ENCODE results near the gene PDE7B. TPM values are rescaled to one million over a fixed set of nuclear protein-coding genes. Genes with fewer than 3 reads are reported as not detected.

PDE7B gene
- total RNA-seq (1 to 10 TPM; 1.3 to 1.5 TPM), polyA plus RNA-seq (ENCODE audit: insufficient read length in 6 of 6) (1 to 10 TPM; 2.8 to 4.7 (median 4.0) TPM)
- long read RNA-seq, donor 1: 0 reads
- long read RNA-seq, donor 2, full-length matches to known transcripts: 1 of 1 reads
- long read RNA-seq, donor 2, partial matches to known transcripts: 0 of 1 reads
- long read RNA-seq, donor 2, other reads (novel, unspliced or antisense): 0 of 1 reads
- long read RNA-seq, donor 3: 0 reads
- long read RNA-seq, donor 4: 0 reads
- long read RNA-seq, donor 5: 0 reads
- long read RNA-seq, donor 6: 0 reads
- long read RNA-seq, donor 7: 0 reads
- long read RNA-seq, donor 8, full-length matches to known transcripts: 1 of 1 reads
- long read RNA-seq, donor 8, partial matches to known transcripts: 0 of 1 reads
- long read RNA-seq, donor 8, other reads (novel, unspliced or antisense): 0 of 1 reads
- long read RNA-seq, donor 9: 0 reads
- long read RNA-seq, donor 10, partial matches to known transcripts: 1 of 1 reads
- long read RNA-seq, donor 10, other reads (novel, unspliced or antisense): 0 of 1 reads
- long read RNA-seq, donor 11, full-length matches to known transcripts: 5 of 11 reads
- long read RNA-seq, donor 11, partial matches to known transcripts: 6 of 11 reads
- long read RNA-seq, donor 11, other reads (novel, unspliced or antisense): 0 of 11 reads
- long read RNA-seq, donor 12: 0 reads

DNA sequence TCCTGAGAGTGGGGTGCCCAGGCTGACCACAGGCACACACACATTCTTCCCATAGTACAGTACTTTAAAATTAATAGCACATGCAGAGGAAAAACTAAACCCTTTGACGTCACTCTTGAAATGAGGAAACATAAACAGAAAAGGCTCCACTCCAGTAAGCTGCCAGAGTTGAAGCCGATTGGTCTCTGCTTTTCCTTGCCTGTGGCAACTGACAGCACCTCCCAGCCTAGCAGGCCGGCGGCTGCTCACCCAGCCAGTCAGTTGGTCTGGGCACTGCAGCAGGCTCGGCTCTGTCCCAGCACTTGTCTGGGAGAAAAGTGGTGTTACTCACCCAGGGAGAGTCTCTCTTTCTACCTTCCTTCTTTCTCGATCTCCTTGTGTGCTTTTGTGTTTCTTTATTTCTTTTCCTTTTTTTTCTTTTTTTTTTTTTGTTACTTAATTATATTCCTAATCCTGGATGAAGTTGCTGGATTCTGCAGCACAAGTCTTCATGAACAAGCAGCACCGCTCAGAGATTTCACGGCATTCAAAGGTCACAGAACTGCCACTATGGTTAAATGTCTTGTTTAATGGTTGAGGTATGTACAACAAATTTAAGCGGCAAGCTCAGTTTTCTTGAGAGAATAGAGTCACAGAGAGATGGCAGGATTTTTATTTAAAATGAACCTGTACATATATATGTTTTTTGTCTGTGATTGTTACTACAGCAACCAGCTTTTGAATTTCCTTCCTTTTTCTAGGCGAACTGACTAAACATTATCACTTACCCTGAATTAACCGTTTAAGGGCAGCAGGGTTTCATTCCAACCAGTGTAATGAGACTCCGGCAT, at the start of gene PDE7B:
Gene PDE7B, plus strand, starts transcription at position 260 of the 830 bp plus-strand sequence.
- Histone ChIP-seq H3K9me3 (no peaks in the 10 kb centered on the region), H3K36me3 (no peaks in the 10 kb centered on the region), H3K4me3 (peak within 1 kb of the TSS in 1 of 2 donors; percentile 8), H3K27me3 (no peaks in the 10 kb centered on the region), H3K4me1 (peaks cover 4 to 17% of the 10 kb centered on the region in 2 donors), H3K27ac (peak within 1 kb of the TSS; percentile 49 to 55)
- peak; percentile 99 for ATAC-seq
- peak; percentile 45 to 92 (median 84) for DNase-seq
- intact Hi-C loops (cut with DNase I): no loop called here
- TF ChIP-seq, protein P1, sequence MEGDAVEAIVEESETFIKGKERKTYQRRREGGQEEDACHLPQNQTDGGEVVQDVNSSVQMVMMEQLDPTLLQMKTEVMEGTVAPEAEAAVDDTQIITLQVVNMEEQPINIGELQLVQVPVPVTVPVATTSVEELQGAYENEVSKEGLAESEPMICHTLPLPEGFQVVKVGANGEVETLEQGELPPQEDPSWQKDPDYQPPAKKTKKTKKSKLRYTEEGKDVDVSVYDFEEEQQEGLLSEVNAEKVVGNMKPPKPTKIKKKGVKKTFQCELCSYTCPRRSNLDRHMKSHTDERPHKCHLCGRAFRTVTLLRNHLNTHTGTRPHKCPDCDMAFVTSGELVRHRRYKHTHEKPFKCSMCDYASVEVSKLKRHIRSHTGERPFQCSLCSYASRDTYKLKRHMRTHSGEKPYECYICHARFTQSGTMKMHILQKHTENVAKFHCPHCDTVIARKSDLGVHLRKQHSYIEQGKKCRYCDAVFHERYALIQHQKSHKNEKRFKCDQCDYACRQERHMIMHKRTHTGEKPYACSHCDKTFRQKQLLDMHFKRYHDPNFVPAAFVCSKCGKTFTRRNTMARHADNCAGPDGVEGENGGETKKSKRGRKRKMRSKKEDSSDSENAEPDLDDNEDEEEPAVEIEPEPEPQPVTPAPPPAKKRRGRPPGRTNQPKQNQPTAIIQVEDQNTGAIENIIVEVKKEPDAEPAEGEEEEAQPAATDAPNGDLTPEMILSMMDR (IDR thresholded peaks at IDR 0.05): no peak

DNA sequence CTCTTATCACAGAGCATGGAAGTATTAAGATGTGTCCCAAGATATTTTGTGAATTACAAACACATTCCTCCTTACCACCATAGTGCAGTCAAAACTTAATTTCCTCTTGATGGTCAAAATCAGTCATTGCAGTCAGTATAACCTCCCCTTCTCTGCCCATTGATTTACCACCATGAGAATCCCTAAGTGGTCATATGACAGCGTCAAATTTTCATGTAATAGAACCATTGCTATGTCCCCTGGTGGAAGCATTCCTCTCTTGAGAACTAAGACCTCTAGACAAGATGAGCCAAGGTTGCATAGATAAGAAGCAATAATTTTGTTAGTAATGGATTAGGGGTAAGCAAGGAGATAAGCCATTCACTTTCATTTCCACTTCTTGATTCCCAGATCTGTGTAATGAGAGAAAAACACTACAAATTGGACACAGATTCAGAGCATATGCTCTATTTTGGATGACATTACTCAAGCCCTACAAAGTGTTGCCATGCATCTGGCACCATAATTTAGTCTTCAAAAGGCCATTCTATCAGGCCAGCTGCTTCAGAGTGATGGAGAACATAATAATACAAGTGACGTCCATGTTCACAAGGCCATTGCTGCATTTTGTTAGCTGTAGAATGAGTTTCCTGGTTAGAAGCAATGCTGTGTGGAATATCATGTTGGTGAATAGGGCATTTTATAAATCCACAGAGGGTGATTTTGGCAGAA, 49.6 kb upstream of the PDE7B start:
- no peaks in the 10 kb centered on the region for H3K9me3 ChIP-seq
- no peak overlapping the region for H3K4me3 ChIP-seq
- H3K27ac ChIP-seq: no peak overlapping the region
- no peaks in the 10 kb centered on the region for H3K27me3 ChIP-seq
- no peaks in the 10 kb centered on the region for H3K36me3 ChIP-seq
- no peak for DNase-seq
- H3K4me1 ChIP-seq: no peaks in the 10 kb centered on the region
- no peak for ATAC-seq
- intact Hi-C loops (cut with DNase I): no loop called here
- TF ChIP-seq, protein P1 (IDR thresholded peaks at IDR 0.05): no peak

DNA sequence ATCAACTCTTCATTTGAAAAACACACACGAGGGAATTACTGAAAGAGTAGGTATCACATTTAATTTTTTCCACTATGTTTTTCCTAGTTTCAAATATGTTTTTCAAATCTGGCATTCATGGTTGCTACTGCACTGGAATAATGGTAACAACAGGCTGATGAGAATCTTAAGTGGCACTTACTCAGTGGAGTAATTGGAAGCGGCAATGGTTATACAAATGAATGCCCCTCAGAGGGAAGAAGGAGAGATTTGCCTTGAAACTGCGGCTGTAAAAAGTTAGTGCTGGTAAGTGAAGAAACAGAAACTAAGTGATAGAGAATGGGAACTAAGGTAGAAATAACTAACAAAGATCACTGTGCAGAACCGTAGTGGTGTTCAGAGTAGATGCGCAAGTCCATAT, 41.0 kb upstream of the PDE7B start:
- DNase-seq: no peak
- intact Hi-C loops (cut with DNase I): no loop called here
- H3K27me3 ChIP-seq: no peaks in the 10 kb centered on the region
- no peaks in the 10 kb centered on the region for H3K36me3 ChIP-seq
- TF ChIP-seq, protein P1 (IDR thresholded peaks at IDR 0.05): no peak
- no peaks in the 10 kb centered on the region for H3K4me1 ChIP-seq
- no peak for ATAC-seq
- no peaks in the 10 kb centered on the region for H3K9me3 ChIP-seq
- H3K27ac ChIP-seq: no peak overlapping the region
- no peak overlapping the region for H3K4me3 ChIP-seq

DNA sequence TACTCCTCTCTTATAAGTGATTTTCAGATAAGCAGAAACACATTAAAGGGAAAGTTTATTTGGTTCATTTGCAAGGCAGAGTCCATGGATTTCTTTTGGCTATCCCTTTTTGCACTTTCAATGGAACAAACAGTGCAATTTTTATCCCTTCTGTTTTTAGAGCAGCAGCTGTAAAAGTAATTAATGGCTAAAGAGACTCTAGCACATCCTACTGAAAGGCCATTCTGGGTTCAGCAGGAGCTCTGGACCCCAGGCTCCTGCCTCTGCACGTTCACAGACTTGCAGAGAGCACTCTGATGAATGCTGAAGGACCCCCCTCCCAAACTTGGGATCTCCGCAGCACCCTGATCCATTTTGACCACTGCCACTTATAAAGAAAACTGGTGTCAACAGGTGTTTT, 40.3 kb upstream of the PDE7B start:
- H3K4me1 ChIP-seq: no peaks in the 10 kb centered on the region
- no peaks in the 10 kb centered on the region for H3K27me3 ChIP-seq
- ATAC-seq: no peak
- H3K9me3 ChIP-seq: no peaks in the 10 kb centered on the region
- TF ChIP-seq, protein P1 (IDR thresholded peaks at IDR 0.05): no peak
- DNase-seq: no peak
- H3K4me3 ChIP-seq: no peak overlapping the region
- intact Hi-C loops (cut with DNase I): no loop called here
- no peaks in the 10 kb centered on the region for H3K36me3 ChIP-seq
- H3K27ac ChIP-seq: no peak overlapping the region
